Fibroblast of mammary gland (primary cell): Measurements from ENCODE around the gene SLF2.

ENCODE experiments used
- DNase-seq: peaks from one replicate; pipeline ENCODE4 v3.0.0-alpha.2; 2010; ENCODE audit warnings: low read depth
- H3K4me3 ChIP-seq: 2 replicates; pipeline ENCODE4 v1.5.1; 2011; ENCODE audit warnings: low read depth, mild to moderate bottlenecking, low read length, moderate library complexity; ENCODE audit not compliant: control insufficient read depth
- CTCF ChIP-seq: conservative IDR thresholded peaks from 2 replicates; pipeline ENCODE4 v1.5.1; 2011; ENCODE audit warnings: low read depth, low read length, inconsistent platforms; ENCODE audit not compliant: control insufficient read depth, insufficient read depth

The SLF2 gene

GRCh38 chr10:100982916-100983830 lies 70.4 kb downstream of the SLF2 start:
- no peak for TF ChIP-seq CTCF
- DNase-seq, result no peak
- no peak overlapping the region for H3K4me3 ChIP-seq

GRCh38 chr10:100983868-100984671 lies 71.3 kb downstream of the SLF2 start:
- no peak overlapping the region for H3K4me3 ChIP-seq
- no peak for DNase-seq
- no peak for TF ChIP-seq CTCF

- peak; percentile 36 for DNase-seq
- no peak for TF ChIP-seq CTCF
- H3K4me3 ChIP-seq, result no peak overlapping the region
Observed at GRCh38 chr10:100984672-100985177, 72.0 kb downstream of the SLF2 start.

GRCh38 chr10:100985336-100985735 lies 72.6 kb downstream of the SLF2 start:
- TF ChIP-seq CTCF, result no peak
- no peak for DNase-seq
- H3K4me3 ChIP-seq, result no peak overlapping the region

- H3K4me3 ChIP-seq, result peak overlapping the region; percentile 94
- TF ChIP-seq CTCF, result no peak
- DNase-seq, result no peak
Observed at GRCh38 chr10:100986623-100986951, 73.8 kb downstream of the SLF2 start.

- TF ChIP-seq CTCF, result no peak
- peak; percentile 67 for DNase-seq
- peak within 1 kb of the TSS; percentile 94 for H3K4me3 ChIP-seq
Observed at GRCh38 chr10:100986952-100987684, 74.4 kb downstream of the SLF2 start, which contains the start of the genes MRPL43 and TWNK. Gene MRPL43, minus strand, starts transcription at chr10:100987497. Its CDS starts 54 bp downstream, at chr10:100987443. Gene TWNK, plus strand, starts transcription at chr10:100987543. Its CDS starts 668 bp downstream, at chr10:100988211.
